Stimulated activated naive B cell treated with anti-CD40 and anti-IgM and Interleukin-4, amounts not matched to agents 10 μg/mL and 1 μg/mL and 100 μg/mL, for 72 hours (primary cell): ENCODE results near the gene SSBP3.
A peak's percentile ranks its signal among the peaks of the same experiment; 100 is the strongest.
"Not testable (repeated sequence)": the region's sequence is repeated elsewhere in the genome, so short reads cannot be mapped to it uniquely, and the experiment has no call there.

Experiments used
- ATAC-seq, 2 donors: fragments of 150-1000 bp; cut with Tn5 transposase; replicated peaks; 2 replicates each; pipeline ENCODE4 v1.10.0; 2021; ENCODE audit warnings: moderate library complexity in 1 of 2
- DNase-seq: peaks from one replicate; pipeline ENCODE4 v3.0.0; 2021
- H3K27ac Mint-ChIP-seq: one replicate; pipeline ENCODE4 v1.8.0; 2022; ENCODE audit warnings: mild to moderate bottlenecking, mixed read lengths
- H3K27me3 Mint-ChIP-seq, 2 donors: one replicate each; pipeline ENCODE4 v1.8.0; 2022; ENCODE audit warnings: mixed read lengths in 2 of 2
- H3K36me3 Mint-ChIP-seq, 2 donors: one replicate each; pipeline ENCODE4 v1.8.0; 2022; ENCODE audit warnings: mixed read lengths in 2 of 2, mild to moderate bottlenecking in 1 of 2
- H3K4me1 Mint-ChIP-seq, 2 donors: one replicate each; pipeline ENCODE4 v1.8.0; 2022; ENCODE audit warnings: mixed read lengths in 2 of 2, mild to moderate bottlenecking in 1 of 2
- H3K4me3 Mint-ChIP-seq, 2 donors: one replicate each; pipeline ENCODE4 v1.8.0; 2022; ENCODE audit warnings: mild to moderate bottlenecking in 2 of 2, mixed read lengths in 2 of 2, moderate library complexity in 1 of 2
- H3K9me3 Mint-ChIP-seq, 2 donors: one replicate each; pipeline ENCODE4 v1.8.0; 2022; ENCODE audit warnings: mixed read lengths in 2 of 2, mild to moderate bottlenecking in 1 of 2

SSBP3 gene

DNA sequence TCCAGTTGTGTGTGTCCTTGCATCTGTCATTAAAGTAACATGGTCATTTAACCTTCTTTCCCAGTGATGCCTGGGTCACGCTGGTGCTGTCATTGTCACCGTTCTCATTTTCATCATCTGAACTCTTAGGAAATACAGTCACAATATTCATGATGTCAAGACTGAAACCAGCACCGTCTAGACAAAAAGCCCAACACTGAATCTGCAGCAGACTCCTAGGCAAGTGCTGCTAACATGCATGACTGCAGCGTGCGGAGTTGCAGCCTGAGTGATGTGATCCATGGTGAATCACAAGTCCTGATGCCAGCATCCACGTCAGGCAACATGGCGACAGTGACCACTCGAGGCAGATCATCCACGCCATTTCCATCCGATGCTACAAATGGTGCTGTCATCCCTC lies 168.6 kb downstream of the SSBP3 start:
- H3K27me3 Mint-ChIP-seq = no peaks in the 10 kb centered on the region
- H3K27ac Mint-ChIP-seq = no peak overlapping the region
- ATAC-seq = no peak
- peaks cover 0 to 18% of the 10 kb centered on the region in 2 donors for H3K36me3 Mint-ChIP-seq
- DNase-seq = no peak
- no peaks in the 10 kb centered on the region for H3K9me3 Mint-ChIP-seq
- peaks cover 0 to 3% of the 10 kb centered on the region in 2 donors for H3K4me1 Mint-ChIP-seq
- no peak overlapping the region for H3K4me3 Mint-ChIP-seq

DNA sequence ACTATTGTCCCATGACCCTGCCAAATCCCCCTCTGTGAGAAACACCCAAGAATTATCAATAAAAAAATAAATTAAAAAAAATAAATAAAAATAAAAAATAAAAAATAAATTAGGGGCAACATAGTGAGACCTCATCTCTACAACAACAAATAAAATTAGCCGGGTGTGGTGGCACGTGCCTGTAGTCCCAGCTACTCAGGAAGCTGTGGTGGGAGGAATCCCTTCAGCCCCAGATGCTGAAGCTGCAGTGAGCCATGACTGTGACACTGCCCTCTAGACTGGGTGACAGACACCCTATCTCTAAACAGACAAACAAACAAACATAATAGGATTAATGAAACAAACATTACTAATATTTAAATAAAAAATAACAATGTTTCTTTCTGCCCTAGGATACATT lies 171.9 kb downstream of the SSBP3 start:
- H3K9me3 Mint-ChIP-seq = no peaks in the 10 kb centered on the region
- DNase-seq (no peak), ATAC-seq (no peak)
- peaks cover 0 to 18% of the 10 kb centered on the region in 2 donors for H3K36me3 Mint-ChIP-seq
- peaks cover 0 to 3% of the 10 kb centered on the region in 2 donors for H3K4me1 Mint-ChIP-seq
- H3K27me3 Mint-ChIP-seq = no peaks in the 10 kb centered on the region
- no peak overlapping the region for H3K4me3 Mint-ChIP-seq
- H3K27ac Mint-ChIP-seq = no peak overlapping the region

DNA sequence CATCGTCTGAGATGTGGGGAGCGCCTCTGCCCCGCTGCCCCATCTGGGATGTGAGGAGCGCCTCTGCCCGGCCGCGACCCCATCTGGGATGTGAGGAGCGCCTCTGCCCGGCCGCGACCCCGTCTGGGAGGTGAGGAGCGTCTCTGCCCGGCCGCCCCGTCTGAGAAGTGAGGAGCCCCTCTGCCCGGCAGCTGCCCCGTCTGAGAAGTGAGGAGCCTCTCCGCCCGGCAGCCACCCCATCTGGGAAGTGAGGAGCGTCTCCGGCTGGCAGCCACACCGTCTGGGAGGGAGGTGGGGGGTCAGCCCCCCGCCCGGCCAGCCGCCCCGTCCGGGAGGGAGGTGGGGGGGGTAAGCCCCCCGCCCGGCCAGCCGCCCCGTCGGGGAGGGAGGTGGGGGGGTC lies 173.0 kb downstream of the SSBP3 start:
- peaks cover 0 to 19% of the 10 kb centered on the region in 2 donors for H3K36me3 Mint-ChIP-seq
- not testable (repeated sequence) for H3K27ac Mint-ChIP-seq, H3K4me1 Mint-ChIP-seq, H3K4me3 Mint-ChIP-seq, H3K9me3 Mint-ChIP-seq, H3K27me3 Mint-ChIP-seq, DNase-seq, ATAC-seq

DNA sequence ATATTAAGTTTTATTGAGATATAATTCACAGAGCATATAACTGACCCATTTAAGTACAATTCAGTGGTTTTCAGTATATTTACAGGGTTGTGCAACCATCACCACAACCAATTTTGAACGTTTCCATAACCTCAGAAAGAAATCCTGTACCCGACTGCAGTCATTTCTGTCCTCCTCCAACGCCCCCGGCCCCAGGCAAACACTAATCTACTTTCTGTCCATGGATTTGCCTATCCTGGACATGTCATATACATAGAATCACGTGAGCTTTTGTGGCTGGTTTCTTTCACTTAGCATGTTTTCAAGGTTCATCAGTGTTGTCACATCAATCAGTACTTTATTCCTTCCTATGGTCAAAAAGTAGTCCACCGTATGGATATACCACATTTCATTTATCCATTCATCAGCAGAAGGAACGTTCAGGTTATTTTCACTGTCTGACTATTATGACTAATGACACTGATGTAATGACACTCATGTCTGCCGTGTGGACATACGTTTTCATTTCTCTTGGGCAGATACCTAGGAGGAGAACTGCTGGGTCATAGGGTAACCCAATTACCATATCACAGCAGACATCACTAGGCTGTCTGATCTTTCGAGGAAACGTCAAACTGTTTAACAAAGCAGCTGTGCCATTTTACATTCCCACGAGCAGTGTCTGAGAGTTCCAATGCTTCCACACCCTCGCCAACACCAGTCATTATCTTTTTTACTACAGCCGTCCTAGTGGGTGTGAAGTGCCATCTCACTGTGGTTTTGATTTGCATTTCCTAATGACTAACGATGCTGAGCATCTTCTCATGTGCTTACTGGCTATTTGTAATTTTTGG lies 175.5 kb downstream of the SSBP3 start:
- Mint-ChIP-seq H3K4me3 (no peak overlapping the region), H3K27me3 (no peaks in the 10 kb centered on the region), H3K27ac (no peak overlapping the region), H3K9me3 (no peaks in the 10 kb centered on the region), H3K36me3 (peaks cover 0 to 4% of the 10 kb centered on the region in 2 donors), H3K4me1 (peaks cover 0 to 7% of the 10 kb centered on the region in 2 donors)
- DNase-seq (no peak), ATAC-seq (no peak)

DNA sequence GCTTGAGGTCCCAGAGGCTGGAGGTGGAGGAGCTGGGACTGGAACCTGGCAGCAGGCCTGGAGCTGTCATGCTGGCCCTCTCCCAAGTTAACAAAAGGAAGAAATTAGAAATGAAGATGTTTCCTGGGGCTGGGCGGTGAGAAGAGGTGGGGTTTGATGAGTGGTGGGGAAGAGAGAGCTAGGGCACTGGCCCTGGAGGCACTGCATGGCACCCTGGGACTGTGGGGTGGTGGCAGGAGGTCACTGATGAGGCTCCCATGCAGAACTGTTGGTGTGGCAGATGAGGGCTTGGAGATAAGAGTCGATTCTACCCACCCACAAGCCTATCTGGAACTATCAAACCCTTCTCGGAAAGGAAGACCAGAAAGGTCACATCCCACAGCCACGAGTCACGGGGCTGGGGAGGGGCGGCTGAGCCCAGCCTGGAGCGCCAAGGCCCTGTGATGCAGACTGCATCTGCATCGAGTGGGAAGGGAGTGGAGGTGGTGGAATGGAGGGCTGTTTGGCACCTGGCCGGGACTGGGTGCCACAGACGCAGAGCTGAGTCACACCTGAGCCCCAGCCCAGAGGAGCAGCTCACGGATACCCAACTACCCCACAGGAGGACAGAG lies 176.8 kb downstream of the SSBP3 start:
- ATAC-seq (no peak), DNase-seq (no peak)
- Mint-ChIP-seq H3K36me3 (peaks cover 0 to 12% of the 10 kb centered on the region in 2 donors), H3K27ac (peak overlapping the region; percentile 5), H3K27me3 (no peaks in the 10 kb centered on the region), H3K4me3 (no peak overlapping the region), H3K4me1 (peaks cover 0 to 4% of the 10 kb centered on the region in 2 donors), H3K9me3 (no peaks in the 10 kb centered on the region)

DNA sequence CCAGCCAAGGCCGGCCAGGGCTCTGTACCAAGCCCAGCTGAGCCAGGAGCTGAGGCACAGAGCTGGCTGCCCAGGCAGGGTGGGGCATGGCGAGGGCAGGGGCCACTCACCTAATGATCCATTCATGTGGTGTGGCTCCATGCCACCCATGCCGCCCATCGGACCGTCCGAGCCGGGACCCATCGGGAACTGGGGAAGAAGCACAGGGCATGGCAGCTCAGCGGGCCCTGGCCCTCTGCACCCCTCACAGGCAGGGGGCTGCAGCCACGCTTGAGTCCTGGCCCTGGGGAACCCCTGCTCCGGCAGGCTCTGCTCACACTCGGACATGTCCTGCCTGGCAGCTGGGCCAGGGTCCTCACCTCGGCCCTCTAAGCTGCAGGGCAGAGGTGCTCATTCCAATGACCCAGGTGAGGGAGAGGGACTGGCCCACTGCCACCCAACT lies 177.5 kb downstream of the SSBP3 start:
- Mint-ChIP-seq H3K27ac (no peak overlapping the region), H3K9me3 (no peaks in the 10 kb centered on the region), H3K36me3 (peaks cover 6 to 18% of the 10 kb centered on the region in 2 donors), H3K27me3 (no peaks in the 10 kb centered on the region), H3K4me1 (peaks cover 0 to 4% of the 10 kb centered on the region in 2 donors), H3K4me3 (no peak overlapping the region)
- no peak for DNase-seq
- ATAC-seq = no peak

DNA sequence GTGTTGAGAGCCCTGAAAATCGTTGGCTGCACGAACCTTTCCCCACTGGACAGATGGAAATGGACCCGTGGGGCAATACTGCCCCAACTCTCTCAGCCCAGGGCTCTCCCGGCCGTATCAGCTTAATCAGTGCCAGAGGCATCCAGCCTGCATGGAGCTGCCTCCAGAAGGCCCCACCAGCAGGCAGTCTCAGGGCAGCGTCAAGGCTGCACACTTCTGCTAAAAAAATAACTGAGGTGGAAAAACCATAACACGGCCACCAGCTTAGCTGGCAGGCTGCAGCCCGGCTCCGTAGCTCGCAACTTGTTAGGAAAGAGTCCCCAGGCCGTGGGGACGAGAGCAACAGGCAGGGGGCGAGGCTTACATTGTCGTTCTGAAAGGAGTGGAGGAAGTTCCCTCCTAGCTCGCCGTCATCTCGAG lies 178.3 kb downstream of the SSBP3 start:
- H3K27me3 Mint-ChIP-seq = no peaks in the 10 kb centered on the region
- ATAC-seq = no peak
- H3K4me3 Mint-ChIP-seq = no peak overlapping the region
- H3K9me3 Mint-ChIP-seq = no peaks in the 10 kb centered on the region
- H3K27ac Mint-ChIP-seq = no peak overlapping the region
- H3K4me1 Mint-ChIP-seq = peaks cover 0 to 4% of the 10 kb centered on the region in 2 donors
- no peak for DNase-seq
- H3K36me3 Mint-ChIP-seq = peaks cover 9 to 22% of the 10 kb centered on the region in 2 donors

DNA sequence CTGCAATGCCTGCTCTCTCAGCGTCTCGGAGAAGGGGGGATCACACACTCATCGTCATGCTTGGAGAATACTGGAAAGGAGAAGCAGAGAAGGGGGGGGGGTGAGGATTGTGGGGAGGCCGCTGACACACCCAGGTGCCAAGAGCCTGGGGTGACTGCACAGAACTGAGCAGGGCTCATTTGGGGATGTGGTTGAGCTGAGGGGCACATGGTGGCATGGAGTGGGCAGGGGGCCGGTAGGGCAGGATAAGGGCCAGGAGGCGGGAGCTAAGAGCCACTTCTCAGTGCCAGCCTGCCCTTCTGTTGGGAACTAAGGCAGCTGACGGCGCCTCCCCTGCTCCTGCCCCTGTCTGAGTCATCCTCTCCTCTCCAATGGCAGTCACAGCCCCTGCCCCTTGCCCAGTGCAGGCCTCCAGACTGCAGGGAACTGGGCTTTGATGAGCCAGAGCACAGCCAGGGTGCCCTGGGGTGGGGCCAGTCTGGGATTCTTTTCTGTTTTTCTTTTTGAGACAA lies 179.0 kb downstream of the SSBP3 start:
- peaks cover 6% of the 10 kb centered on the region in 2 donors for H3K4me1 Mint-ChIP-seq
- no peak overlapping the region for H3K27ac Mint-ChIP-seq

DNA sequence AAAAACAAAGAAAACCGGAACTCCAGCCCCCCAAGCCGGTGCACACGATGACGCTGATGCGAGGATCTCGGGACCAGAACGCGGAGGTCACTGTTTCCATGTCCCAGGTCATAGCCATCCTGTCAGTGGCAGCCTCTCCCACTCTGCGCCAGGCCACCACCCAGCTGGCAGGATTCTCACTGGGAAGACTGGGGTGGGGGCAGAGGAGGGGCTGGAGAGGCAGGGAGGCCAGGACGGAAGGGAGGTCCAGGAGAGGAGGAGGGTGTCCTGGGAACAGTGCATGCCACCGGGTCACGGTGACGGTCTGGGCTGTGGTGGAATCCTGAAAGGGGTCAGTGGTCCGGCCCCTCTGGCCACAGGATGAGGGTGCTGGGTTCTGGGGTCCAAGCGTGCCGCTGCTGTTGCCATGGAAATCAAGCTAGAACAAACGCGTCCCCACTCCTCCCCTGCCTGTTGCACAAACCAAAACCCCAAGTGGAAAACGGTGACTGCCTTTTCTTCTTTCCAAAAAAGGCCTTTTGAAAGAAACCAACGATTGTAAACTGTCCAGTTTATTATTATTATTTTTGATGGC lies 180.1 kb downstream of the SSBP3 start:
- Mint-ChIP-seq H3K27me3 (no peaks in the 10 kb centered on the region), H3K4me3 (no peak overlapping the region), H3K27ac (no peak overlapping the region), H3K4me1 (peaks cover 6 to 16% of the 10 kb centered on the region in 2 donors), H3K9me3 (no peaks in the 10 kb centered on the region), H3K36me3 (peaks cover 22 to 35% of the 10 kb centered on the region in 2 donors)
- DNase-seq (no peak), ATAC-seq (no peak)

More for the DNA sequence above, 179.0 kb downstream of the SSBP3 start:
- Mint-ChIP-seq H3K4me3 (no peak overlapping the region), H3K9me3 (no peaks in the 10 kb centered on the region), H3K36me3 (peaks cover 12 to 27% of the 10 kb centered on the region in 2 donors), H3K27me3 (no peaks in the 10 kb centered on the region)
- no peak for ATAC-seq
- DNase-seq = no peak

DNA sequence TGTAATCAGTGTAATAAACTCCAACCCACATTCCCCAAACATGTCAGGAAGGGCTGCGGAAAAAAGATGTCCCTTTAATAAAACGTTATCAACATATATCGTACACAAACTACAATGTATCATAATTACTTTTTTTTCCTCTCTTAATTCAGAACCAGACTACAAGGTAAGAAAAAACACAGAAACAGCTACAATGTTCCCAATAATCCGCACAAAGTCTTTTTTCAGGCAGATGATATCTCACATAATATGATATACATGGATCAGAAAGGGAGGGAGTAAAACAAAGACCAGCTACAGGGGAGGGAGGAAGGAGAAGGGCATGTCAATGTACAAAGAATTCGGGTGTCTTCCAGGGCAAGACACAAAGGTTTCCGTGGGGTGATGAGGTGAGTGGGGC lies 180.8 kb downstream of the SSBP3 start:
- DNase-seq (no peak), ATAC-seq (no peak)
- Mint-ChIP-seq H3K4me1 (peaks cover 6 to 23% of the 10 kb centered on the region in 2 donors), H3K9me3 (no peaks in the 10 kb centered on the region), H3K27ac (no peak overlapping the region), H3K36me3 (peaks cover 22 to 35% of the 10 kb centered on the region in 2 donors), H3K27me3 (no peaks in the 10 kb centered on the region), H3K4me3 (no peak overlapping the region)

DNA sequence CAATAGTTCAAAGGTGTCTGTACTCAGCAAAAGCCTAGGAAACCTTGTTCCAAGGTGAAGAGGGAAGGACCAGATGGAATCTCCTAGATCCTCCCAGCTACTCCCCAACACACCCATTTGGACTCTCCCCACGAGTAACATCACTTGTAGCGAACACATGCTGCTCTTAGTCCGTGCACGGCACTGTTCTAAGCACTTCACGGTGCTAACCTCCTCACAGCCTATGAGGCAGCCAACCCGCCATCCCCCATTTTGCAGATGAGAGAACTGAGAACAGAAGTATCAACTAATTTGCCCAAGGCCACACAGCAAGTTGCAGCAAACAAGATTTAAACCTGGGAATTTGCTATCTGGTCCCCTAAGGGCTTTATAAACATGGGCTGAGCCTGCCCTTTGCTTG lies 182.0 kb downstream of the SSBP3 start:
- H3K27me3 Mint-ChIP-seq = no peaks in the 10 kb centered on the region
- peaks cover 5 to 23% of the 10 kb centered on the region in 2 donors for H3K4me1 Mint-ChIP-seq
- ATAC-seq = no peak
- DNase-seq = no peak
- H3K27ac Mint-ChIP-seq = peak overlapping the region; percentile 68
- H3K4me3 Mint-ChIP-seq = no peak overlapping the region
- peaks cover 27 to 44% of the 10 kb centered on the region in 2 donors for H3K36me3 Mint-ChIP-seq
- H3K9me3 Mint-ChIP-seq = no peaks in the 10 kb centered on the region

DNA sequence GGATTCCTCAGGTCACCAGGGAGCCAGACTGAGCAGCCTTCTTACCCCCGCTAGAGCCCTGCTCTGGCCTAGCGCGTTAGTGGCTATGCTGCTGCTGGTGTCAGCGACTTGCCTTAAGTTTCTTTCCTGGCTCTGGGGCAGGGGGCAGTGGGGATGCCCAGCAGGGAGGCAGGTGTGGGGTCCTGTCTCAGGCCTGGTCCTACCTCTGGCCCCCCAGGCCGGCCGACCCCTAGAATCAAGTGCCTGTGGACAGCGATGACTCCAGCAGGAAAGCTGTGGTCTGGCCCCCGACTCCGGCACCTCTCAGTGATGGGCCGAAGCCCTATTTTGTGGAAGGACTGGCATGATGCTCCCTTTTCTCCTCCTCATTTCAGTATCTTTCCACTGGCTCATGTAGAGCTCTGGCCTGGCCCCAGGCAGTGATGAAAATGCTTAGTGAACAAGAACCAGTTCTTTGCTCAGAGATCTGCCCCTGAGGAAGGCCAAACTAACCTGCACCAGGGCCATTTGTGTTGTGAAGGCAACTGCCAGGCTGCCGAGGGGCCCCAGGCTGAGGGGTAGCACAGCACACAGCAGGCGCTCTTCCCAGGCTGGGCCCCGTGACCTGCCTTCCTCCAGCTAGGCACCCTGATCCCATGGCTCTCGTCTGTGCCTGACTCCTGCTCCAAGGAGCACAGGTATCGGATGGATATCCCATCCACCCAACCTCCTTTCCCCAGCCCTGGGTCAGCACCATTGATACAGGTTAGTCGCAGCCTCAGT lies 182.6 kb downstream of the SSBP3 start:
- ATAC-seq (no peak), DNase-seq (no peak)
- no peak overlapping the region for H3K4me3 Mint-ChIP-seq
- H3K27me3 Mint-ChIP-seq = no peaks in the 10 kb centered on the region
- H3K9me3 Mint-ChIP-seq = no peaks in the 10 kb centered on the region
- H3K36me3 Mint-ChIP-seq = peaks cover 33 to 46% of the 10 kb centered on the region in 2 donors
- peaks cover 4 to 23% of the 10 kb centered on the region in 2 donors for H3K4me1 Mint-ChIP-seq
- H3K27ac Mint-ChIP-seq = peak overlapping the region; percentile 68

DNA sequence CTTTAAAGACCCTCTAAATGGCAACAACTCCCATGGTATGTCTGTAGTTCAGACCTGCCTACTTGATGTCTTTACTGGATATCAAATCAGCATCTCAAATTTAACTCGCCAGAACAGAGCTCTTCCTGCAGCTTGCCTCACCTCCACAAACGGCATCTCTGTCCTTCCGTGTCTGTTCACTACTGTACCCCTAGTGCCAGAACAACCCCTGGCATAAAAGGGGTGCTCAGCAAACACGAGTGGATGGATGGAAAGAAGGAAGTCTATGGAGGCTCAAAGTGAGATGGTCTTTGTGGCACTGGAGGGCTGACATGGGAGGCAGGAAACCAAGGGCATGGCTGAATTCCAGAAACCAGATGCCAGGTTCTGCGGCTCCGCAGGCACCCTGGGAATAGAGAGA lies 183.5 kb downstream of the SSBP3 start:
- ATAC-seq (no peak), DNase-seq (no peak)
- no peak overlapping the region for H3K4me3 Mint-ChIP-seq
- no peaks in the 10 kb centered on the region for H3K9me3 Mint-ChIP-seq
- peaks cover 33 to 52% of the 10 kb centered on the region in 2 donors for H3K36me3 Mint-ChIP-seq
- peaks cover 4 to 23% of the 10 kb centered on the region in 2 donors for H3K4me1 Mint-ChIP-seq
- H3K27ac Mint-ChIP-seq = peak overlapping the region; percentile 52
- H3K27me3 Mint-ChIP-seq = no peaks in the 10 kb centered on the region
